Neural progenitor cell (in vitro differentiated cells): ENCODE measurements around the gene FCAR.

Experiments
- EZH2 ChIP-seq: fragments of 200-600 bp; sonication (generic); IDR thresholded peaks from 2 replicates; pipeline ENCODE4 v1.6.1; 2017; ENCODE audit warnings: antibody characterized with exemption, mild to moderate bottlenecking, moderate library complexity
- TF ChIP-seq, protein P1 (sequence below): fragments of 200-600 bp; sonication (generic); IDR thresholded peaks from 2 replicates; pipeline ENCODE4 v1.5.1; 2017; ENCODE audit warnings: antibody characterized with exemption, mild to moderate bottlenecking

DNA sequence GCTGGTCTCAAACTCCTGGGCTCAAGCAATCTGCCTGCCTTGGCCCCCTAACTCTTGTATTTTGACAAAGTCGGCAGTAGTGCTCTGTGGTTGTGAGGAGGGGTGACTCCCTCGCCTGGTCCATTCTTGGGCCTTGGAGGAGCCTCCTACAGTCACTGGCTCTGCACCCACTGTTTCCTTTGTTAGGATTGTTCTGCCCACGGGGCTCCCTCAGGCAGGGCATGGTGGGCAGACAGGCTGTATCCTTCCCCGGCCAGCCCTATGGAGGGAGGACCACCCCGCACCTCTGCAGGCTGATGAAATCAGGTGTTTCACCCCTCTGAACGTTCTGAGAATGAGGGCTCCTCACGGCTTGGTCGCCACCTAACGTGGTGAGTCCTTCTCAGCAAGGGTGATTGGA lies 9.2 kb downstream of the FCAR start:
- TF ChIP-seq, protein P1, sequence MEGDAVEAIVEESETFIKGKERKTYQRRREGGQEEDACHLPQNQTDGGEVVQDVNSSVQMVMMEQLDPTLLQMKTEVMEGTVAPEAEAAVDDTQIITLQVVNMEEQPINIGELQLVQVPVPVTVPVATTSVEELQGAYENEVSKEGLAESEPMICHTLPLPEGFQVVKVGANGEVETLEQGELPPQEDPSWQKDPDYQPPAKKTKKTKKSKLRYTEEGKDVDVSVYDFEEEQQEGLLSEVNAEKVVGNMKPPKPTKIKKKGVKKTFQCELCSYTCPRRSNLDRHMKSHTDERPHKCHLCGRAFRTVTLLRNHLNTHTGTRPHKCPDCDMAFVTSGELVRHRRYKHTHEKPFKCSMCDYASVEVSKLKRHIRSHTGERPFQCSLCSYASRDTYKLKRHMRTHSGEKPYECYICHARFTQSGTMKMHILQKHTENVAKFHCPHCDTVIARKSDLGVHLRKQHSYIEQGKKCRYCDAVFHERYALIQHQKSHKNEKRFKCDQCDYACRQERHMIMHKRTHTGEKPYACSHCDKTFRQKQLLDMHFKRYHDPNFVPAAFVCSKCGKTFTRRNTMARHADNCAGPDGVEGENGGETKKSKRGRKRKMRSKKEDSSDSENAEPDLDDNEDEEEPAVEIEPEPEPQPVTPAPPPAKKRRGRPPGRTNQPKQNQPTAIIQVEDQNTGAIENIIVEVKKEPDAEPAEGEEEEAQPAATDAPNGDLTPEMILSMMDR, result no peak
- no peak for TF ChIP-seq EZH2
